ENCODE results near the gene SLC40A1.

SLC40A1 gene

DNA sequence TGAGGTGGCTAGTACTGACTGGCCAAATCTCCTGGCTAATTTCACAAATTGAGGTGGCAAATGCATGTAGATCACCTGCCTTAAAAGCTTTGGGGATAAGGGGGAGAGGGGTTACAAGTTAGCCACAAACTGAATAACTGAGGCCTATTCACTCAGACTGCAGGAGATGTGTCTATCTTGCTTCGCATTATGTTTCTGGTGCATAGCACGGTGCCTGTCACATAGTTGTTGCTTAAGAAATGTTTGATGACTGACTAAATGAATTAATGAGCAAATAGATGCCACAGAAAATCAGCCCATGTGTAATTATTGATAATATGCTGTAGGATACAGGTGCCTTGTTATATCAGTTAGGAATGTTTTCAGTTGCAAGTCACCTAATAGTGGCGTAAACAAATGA, 12.5 kb upstream of the SLC40A1 start:
- Histone ChIP-seq H2BK12ac (ENCODE audit: low read length) (no peak overlapping the region), H3K9ac (ENCODE audit: low read length) (no peak overlapping the region), H3K4me2 (ENCODE audit: low read length) (no peak overlapping the region), H3K14ac (ENCODE audit: low read length) (no peak overlapping the region), H2BK5ac (ENCODE audit: low read depth, low read length, poor library complexity) (no peak overlapping the region), H2BK120ac (ENCODE audit: insufficient read depth, low read length, poor library complexity) (no peak overlapping the region), H4K8ac (ENCODE audit: low read depth, low read length) (no peak overlapping the region), H3K18ac (ENCODE audit: low read length) (no peak overlapping the region), H3K79me2 (ENCODE audit: control insufficient read depth, insufficient read depth, low read length, poor library complexity) (no peaks in the 10 kb centered on the region), H3K27ac (ENCODE audit: low read depth, low read length) (no peak overlapping the region), H4K91ac (ENCODE audit: low read depth, low read length) (no peak overlapping the region), H4K12ac (ENCODE audit: low read depth, low read length) (no peak overlapping the region), H3K4me1 (ENCODE audit: control insufficient read depth in 1 of 2, insufficient read depth in 2 of 2, low read length in 2 of 2) (no peaks in the 10 kb centered on the region), H3K27me3 (ENCODE audit: insufficient read depth, low read length) (no peaks in the 10 kb centered on the region), H2AFZ (ENCODE audit: insufficient read depth, low read length, poor library complexity) (no peak overlapping the region), H3K4ac (ENCODE audit: low read depth, low read length) (no peak overlapping the region), H3K23ac (ENCODE audit: low read length) (no peak overlapping the region), H3K79me1 (ENCODE audit: low read length) (no peaks in the 10 kb centered on the region), H2AK5ac (ENCODE audit: low read length) (no peak overlapping the region), H3K36me3 (ENCODE audit: control insufficient read depth in 1 of 2, insufficient read depth in 2 of 2, low read length in 2 of 2) (no peaks in the 10 kb centered on the region), H3K9me3 (ENCODE audit: insufficient read depth, low read depth, low read length) (no peaks in the 10 kb centered on the region), H3K4me3 (ENCODE audit: low read depth, low read length) (no peak overlapping the region)
- no CpG with 5 or more reads among the region's 3 CpGs for whole genome bisulfite sequencing (ENCODE audit: extremely low coverage, insufficient coverage, insufficient read length)
- DNase-seq, result no peak

DNA sequence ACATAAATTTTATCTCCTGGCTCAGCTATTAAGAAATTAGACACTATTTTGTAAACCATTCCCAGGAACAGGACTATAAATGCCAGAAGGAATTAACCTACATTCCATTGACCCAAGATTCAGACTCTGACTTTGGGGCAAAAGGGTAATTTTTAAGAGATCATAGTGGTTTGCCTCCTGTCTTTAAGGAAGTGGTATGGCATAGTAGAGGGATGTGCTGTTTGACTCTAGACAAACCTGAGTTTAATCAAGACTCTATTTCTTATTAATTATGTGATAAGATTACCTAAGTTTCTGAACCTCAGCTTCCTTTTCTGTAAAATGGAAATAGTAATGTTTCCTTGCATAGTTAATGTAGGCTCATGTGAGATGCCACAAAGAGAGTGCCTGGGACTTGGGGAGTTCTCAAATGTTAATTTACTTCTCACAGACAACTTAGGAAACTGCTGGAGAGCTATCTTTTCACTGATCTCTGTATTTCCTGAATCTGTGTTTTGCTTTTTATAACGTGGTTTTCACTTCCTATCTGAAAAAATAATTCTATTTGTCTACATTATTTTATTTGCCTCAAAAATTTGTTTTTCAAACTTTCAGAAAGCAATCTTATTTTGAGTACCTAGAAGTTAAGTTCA, 11.9 kb upstream of the SLC40A1 start:
- Histone ChIP-seq H3K79me1 (ENCODE audit: low read length) (no peaks in the 10 kb centered on the region), H3K18ac (ENCODE audit: low read length) (no peak overlapping the region), H3K4ac (ENCODE audit: low read depth, low read length) (no peak overlapping the region), H3K27me3 (ENCODE audit: insufficient read depth, low read length) (no peaks in the 10 kb centered on the region), H2BK120ac (ENCODE audit: insufficient read depth, low read length, poor library complexity) (no peak overlapping the region), H3K27ac (ENCODE audit: low read depth, low read length) (no peak overlapping the region), H2BK12ac (ENCODE audit: low read length) (no peak overlapping the region), H3K4me3 (ENCODE audit: low read depth, low read length) (no peak overlapping the region), H2AFZ (ENCODE audit: insufficient read depth, low read length, poor library complexity) (no peak overlapping the region), H2BK5ac (ENCODE audit: low read depth, low read length, poor library complexity) (no peak overlapping the region), H3K4me2 (ENCODE audit: low read length) (no peak overlapping the region), H3K4me1 (ENCODE audit: control insufficient read depth in 1 of 2, insufficient read depth in 2 of 2, low read length in 2 of 2) (no peaks in the 10 kb centered on the region), H4K8ac (ENCODE audit: low read depth, low read length) (no peak overlapping the region), H2AK5ac (ENCODE audit: low read length) (no peak overlapping the region), H3K79me2 (ENCODE audit: control insufficient read depth, insufficient read depth, low read length, poor library complexity) (no peaks in the 10 kb centered on the region), H3K14ac (ENCODE audit: low read length) (no peak overlapping the region), H4K12ac (ENCODE audit: low read depth, low read length) (no peak overlapping the region), H3K36me3 (ENCODE audit: control insufficient read depth in 1 of 2, insufficient read depth in 2 of 2, low read length in 2 of 2) (no peaks in the 10 kb centered on the region), H4K91ac (ENCODE audit: low read depth, low read length) (no peak overlapping the region), H3K9me3 (ENCODE audit: insufficient read depth, low read depth, low read length) (no peaks in the 10 kb centered on the region), H3K9ac (ENCODE audit: low read length) (no peak overlapping the region), H3K23ac (ENCODE audit: low read length) (no peak overlapping the region)
- DNase-seq, result no peak
- WGBS (ENCODE audit: extremely low coverage, insufficient coverage, insufficient read length), result no CpG with 5 or more reads among the region's 1 CpG

DNA sequence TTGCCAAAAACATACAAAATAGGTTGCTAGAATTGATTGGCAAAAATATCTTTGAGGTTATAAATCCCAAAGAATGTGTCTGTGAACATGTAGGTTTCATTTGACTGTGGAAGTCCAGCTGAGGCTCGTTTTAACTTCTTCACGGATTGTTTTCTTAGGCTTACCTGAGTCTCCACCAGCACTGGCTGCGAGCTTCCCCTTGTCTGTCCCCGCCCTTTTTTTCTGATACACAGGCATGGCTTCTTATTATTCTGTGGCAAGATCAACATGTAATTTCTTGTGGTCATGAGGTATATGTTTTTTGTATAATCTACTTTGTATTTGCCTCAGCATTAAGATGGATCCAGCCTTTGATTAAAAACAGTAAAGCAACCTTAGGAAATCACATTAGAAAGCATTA, 7.2 kb upstream of the SLC40A1 start:
- no peaks in the 10 kb centered on the region for H3K27me3 ChIP-seq (ENCODE audit: insufficient read depth, low read length)
- H3K27ac ChIP-seq (ENCODE audit: low read depth, low read length), result no peak overlapping the region
- H3K36me3 ChIP-seq (ENCODE audit: control insufficient read depth in 1 of 2, insufficient read depth in 2 of 2, low read length in 2 of 2), result no peaks in the 10 kb centered on the region
- H2AFZ ChIP-seq (ENCODE audit: insufficient read depth, low read length, poor library complexity), result no peak overlapping the region
- H3K4me3 ChIP-seq (ENCODE audit: low read depth, low read length), result no peak overlapping the region
- no peak overlapping the region for H3K23ac ChIP-seq (ENCODE audit: low read length)
- no peak overlapping the region for H2BK5ac ChIP-seq (ENCODE audit: low read depth, low read length, poor library complexity)
- no peak overlapping the region for H3K9ac ChIP-seq (ENCODE audit: low read length)
- no peaks in the 10 kb centered on the region for H3K9me3 ChIP-seq (ENCODE audit: insufficient read depth, low read depth, low read length)
- H3K18ac ChIP-seq (ENCODE audit: low read length), result no peak overlapping the region
- H3K79me2 ChIP-seq (ENCODE audit: control insufficient read depth, insufficient read depth, low read length, poor library complexity), result no peaks in the 10 kb centered on the region
- no peak overlapping the region for H2BK120ac ChIP-seq (ENCODE audit: insufficient read depth, low read length, poor library complexity)
- H3K4me1 ChIP-seq (ENCODE audit: control insufficient read depth in 1 of 2, insufficient read depth in 2 of 2, low read length in 2 of 2), result no peaks in the 10 kb centered on the region
- H2BK12ac ChIP-seq (ENCODE audit: low read length), result no peak overlapping the region
- DNase-seq, result no peak
- H3K4me2 ChIP-seq (ENCODE audit: low read length), result no peak overlapping the region
- no peak overlapping the region for H3K14ac ChIP-seq (ENCODE audit: low read length)
- H3K4ac ChIP-seq (ENCODE audit: low read depth, low read length), result no peak overlapping the region
- no peak overlapping the region for H4K8ac ChIP-seq (ENCODE audit: low read depth, low read length)
- no peak overlapping the region for H2AK5ac ChIP-seq (ENCODE audit: low read length)
- no CpG with 5 or more reads among the region's 4 CpGs for WGBS (ENCODE audit: extremely low coverage, insufficient coverage, insufficient read length)
- no peak overlapping the region for H4K91ac ChIP-seq (ENCODE audit: low read depth, low read length)
- H3K79me1 ChIP-seq (ENCODE audit: low read length), result no peaks in the 10 kb centered on the region
- no peak overlapping the region for H4K12ac ChIP-seq (ENCODE audit: low read depth, low read length)

DNA sequence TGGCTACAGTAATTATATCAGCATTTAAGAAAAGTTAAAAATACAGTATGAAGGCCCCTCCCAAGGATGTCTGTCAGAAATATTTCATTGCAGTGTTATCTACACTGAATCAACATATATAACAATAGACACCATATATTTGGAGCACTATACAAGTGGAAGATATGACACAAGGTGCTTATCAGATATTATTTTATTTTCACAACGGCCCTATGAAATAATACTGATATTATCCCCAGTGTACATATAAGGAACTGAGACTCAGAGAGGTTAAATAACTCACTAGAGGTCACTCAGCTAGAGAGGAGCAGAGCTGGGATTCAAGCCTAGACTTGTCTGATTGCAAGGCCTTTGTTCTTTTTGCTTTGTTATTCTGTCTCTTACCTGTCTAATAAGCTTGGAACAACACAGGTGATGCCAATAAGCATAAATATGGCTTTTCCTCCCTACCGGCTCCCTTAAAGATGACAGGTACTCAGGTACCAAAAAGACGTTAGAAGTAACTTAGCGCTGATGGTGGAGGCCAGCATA, 4.7 kb upstream of the SLC40A1 start:
- Histone ChIP-seq H3K27me3 (ENCODE audit: insufficient read depth, low read length) (no peaks in the 10 kb centered on the region), H3K14ac (ENCODE audit: low read length) (no peak overlapping the region), H2BK12ac (ENCODE audit: low read length) (peak overlapping the region; percentile 33), H3K4ac (ENCODE audit: low read depth, low read length) (no peak overlapping the region), H4K91ac (ENCODE audit: low read depth, low read length) (peak overlapping the region; percentile 50), H2AFZ (ENCODE audit: insufficient read depth, low read length, poor library complexity) (no peak overlapping the region), H3K4me1 (ENCODE audit: control insufficient read depth in 1 of 2, insufficient read depth in 2 of 2, low read length in 2 of 2) (peaks cover 7 to 8% of the 10 kb centered on the region in 2 experiments), H4K12ac (ENCODE audit: low read depth, low read length) (no peak overlapping the region), H2BK120ac (ENCODE audit: insufficient read depth, low read length, poor library complexity) (peak overlapping the region; percentile 26), H3K4me2 (ENCODE audit: low read length) (no peak overlapping the region), H3K27ac (ENCODE audit: low read depth, low read length) (no peak overlapping the region), H3K4me3 (ENCODE audit: low read depth, low read length) (no peak overlapping the region), H3K9me3 (ENCODE audit: insufficient read depth, low read depth, low read length) (no peaks in the 10 kb centered on the region), H3K79me1 (ENCODE audit: low read length) (peaks cover 10% of the 10 kb centered on the region), H2AK5ac (ENCODE audit: low read length) (no peak overlapping the region), H3K36me3 (ENCODE audit: control insufficient read depth in 1 of 2, insufficient read depth in 2 of 2, low read length in 2 of 2) (no peaks in the 10 kb centered on the region), H3K9ac (ENCODE audit: low read length) (no peak overlapping the region), H3K79me2 (ENCODE audit: control insufficient read depth, insufficient read depth, low read length, poor library complexity) (peaks cover 6% of the 10 kb centered on the region), H4K8ac (ENCODE audit: low read depth, low read length) (no peak overlapping the region), H2BK5ac (ENCODE audit: low read depth, low read length, poor library complexity) (peak overlapping the region; percentile 18), H3K18ac (ENCODE audit: low read length) (no peak overlapping the region), H3K23ac (ENCODE audit: low read length) (no peak overlapping the region)
- WGBS (ENCODE audit: extremely low coverage, insufficient coverage, insufficient read length), result no CpG with 5 or more reads among the region's 4 CpGs
- DNase-seq, result no peak

Measured in trophoblast cell (in vitro differentiated cells and primary cell).